GOT3 (cell line): Measurements from ENCODE around the gene CACNA1C.

Experiments used
- DNase-seq: peaks from one replicate; lab custom pipeline; 2025; ENCODE audit warnings: mixed read lengths; lab: John Stamatoyannopoulos, UW

Gene CACNA1C

GRCh38 chr12:2627076-2627834 lies 574.5 kb downstream of the CACNA1C start:
- DNase-seq = no peak

GRCh38 chr12:2627835-2628191 lies 575.0 kb downstream of the CACNA1C start:
- no peak for DNase-seq

GRCh38 chr12:2628401-2628800 lies 575.6 kb downstream of the CACNA1C start:
- no peak for DNase-seq

- DNase-seq = no peak
Observed at GRCh38 chr12:2629051-2629450, 576.3 kb downstream of the CACNA1C start.

GRCh38 chr12:2631653-2632350 lies 579.0 kb downstream of the CACNA1C start:
- no peak for DNase-seq

GRCh38 chr12:2633176-2633824 lies 580.5 kb downstream of the CACNA1C start:
- no peak for DNase-seq

- DNase-seq = no peak
Observed at GRCh38 chr12:2633825-2634200, 581.0 kb downstream of the CACNA1C start.

- no peak for DNase-seq
Observed at GRCh38 chr12:2634471-2634870, 581.7 kb downstream of the CACNA1C start.

GRCh38 chr12:2636741-2637340 lies 584.1 kb downstream of the CACNA1C start:
- DNase-seq = no peak

GRCh38 chr12:2637371-2637770 lies 584.6 kb downstream of the CACNA1C start:
- DNase-seq = no peak

- no peak for DNase-seq
Observed at GRCh38 chr12:2638273-2639019, 585.7 kb downstream of the CACNA1C start.

- DNase-seq = no peak
Observed at GRCh38 chr12:2639020-2639298, 586.2 kb downstream of the CACNA1C start.

- peak; percentile 61 for DNase-seq
Observed at GRCh38 chr12:2640281-2640680, 587.5 kb downstream of the CACNA1C start.

- peak; percentile 66 for DNase-seq
Observed at GRCh38 chr12:2640709-2641108, 587.9 kb downstream of the CACNA1C start.

- no peak for DNase-seq
Observed at GRCh38 chr12:2641207-2641606, 588.4 kb downstream of the CACNA1C start.

- no peak for DNase-seq
Observed at GRCh38 chr12:2641761-2642160, 589.0 kb downstream of the CACNA1C start.

GRCh38 chr12:2642176-2642892 lies 589.5 kb downstream of the CACNA1C start:
- DNase-seq = no peak

GRCh38 chr12:2642896-2643425 lies 590.2 kb downstream of the CACNA1C start:
- DNase-seq = no peak

GRCh38 chr12:2643576-2644135 lies 590.9 kb downstream of the CACNA1C start:
- DNase-seq = no peak

- DNase-seq = no peak
Observed at GRCh38 chr12:2644683-2645405, 592.1 kb downstream of the CACNA1C start.
